ENCODE data around the gene SLF2.

SLF2 gene

DNA sequence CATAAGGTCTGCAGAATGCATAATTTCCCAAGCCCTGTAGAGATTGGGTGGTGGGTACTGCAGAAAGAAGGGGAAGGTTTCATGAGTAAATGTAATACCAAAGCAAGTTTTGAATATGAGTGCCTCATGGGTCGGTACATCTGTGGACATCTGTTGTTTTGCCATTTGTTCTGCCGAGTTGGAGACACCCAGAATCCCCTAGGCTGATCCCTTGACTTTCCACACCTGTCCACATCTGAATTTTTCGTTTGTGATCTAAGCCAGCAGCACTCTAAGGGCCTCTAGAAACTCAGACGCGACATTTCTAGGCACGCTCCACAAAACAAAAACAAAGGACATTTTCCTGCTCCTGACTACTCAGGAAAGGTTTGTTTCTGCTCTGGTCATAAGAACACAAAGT, 11.7 kb upstream of the SLF2 start:
- no peak for DNase-seq

DNA sequence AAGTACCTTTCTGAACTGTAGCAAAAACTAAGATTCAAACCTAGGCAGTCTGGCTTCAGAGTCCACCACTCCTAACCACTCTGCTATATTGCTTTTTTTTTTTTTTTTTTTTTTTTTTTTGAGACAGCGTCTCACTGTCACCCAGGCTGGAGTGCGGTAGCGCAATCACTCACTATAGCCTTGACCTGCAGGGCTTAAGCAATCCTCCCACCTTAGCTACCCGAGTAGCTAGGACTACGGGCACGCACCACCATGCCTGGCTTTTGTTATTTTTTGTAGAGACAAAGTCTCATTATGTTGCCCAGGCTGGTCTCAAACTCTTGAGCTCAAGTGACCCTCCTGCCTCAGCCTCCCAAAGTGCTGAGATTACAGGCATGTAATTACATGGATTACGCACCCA, 10.1 kb upstream of the SLF2 start:
- DNase-seq = no peak

DNA sequence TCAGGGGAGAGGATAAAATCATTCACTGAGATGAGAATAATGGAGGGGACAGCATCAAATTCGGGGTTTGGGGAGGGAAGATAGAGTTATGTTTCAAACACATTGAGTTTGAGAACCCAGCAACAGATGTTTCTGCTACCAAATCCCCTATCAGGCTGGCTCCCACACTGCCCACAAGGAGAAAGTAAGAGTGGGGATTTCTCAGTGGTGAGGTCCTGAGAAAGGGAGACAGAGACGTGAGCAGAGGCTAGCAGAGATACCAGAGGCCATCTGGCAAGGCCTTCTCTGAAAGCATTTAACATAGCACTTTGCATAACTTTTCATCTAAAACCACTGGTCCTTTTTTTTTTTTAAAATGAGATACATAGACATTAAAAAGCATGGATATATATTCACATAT, 7.8 kb upstream of the SLF2 start:
- DNase-seq = no peak

DNA sequence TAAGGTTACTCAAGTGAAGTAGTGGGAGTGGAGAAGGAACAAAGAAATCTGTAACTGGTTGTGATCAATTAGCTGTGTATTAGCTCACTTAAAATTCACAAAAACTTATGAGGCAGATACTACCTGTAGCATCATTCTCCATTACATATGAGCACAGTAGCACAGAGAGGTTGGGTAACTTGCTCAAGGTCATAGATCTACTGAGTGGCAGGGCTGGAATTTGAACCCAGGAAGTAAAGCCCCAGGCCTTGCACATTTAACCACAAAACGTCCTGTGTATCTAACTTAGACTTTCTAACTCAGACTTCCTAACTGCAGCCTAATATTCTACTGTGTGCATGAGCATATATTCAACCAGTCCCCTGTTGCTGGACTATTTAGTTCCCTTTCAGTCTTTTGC, 5.6 kb upstream of the SLF2 start:
- no peak for DNase-seq

DNA sequence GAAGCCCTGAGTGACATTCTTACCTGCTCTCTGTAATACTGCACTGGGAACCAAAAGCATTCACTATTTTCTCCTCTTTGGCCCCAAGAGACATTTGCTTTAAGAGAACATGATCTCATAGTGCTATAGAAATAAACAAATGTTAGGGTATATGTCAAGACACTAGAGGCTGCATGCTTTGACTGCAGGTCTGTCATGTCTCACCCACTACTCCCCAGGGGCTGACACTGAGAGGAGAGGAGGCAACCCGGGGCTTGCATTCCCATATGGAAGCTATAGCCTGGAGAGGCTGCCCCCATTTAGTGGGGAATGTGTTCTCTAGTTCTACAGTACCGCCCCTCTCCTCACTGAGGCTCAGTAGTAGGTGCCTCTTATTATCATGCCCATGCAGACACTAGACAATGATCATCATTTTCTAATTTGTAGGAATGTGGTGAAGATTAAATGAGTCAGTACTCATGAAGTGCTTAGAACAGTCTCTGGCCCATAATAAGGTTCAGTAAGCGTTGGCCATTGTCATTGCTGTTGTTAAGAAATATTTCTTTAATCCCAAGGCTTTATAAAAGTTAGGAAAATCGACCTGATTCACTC, 4.9 kb upstream of the SLF2 start:
- no peak for DNase-seq

DNA sequence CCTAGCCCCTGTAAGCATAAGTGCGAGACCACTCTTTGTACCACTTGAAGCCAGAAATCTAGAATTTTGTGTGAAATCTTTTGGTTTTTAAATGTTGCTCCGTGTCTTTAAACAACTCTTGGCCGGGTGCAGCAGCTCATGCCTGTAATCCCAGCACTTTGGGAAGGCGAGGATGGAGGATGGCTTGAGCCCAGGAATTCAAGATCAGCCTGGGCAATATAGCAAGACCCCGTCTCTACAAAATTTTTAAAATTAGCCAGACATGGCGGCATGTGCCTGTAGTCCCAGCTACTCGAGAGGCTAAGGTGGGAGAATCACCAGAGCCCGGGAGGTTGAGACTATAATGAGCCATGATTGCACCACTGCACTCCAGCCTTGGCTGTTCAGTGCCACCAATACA, 4.4 kb upstream of the SLF2 start:
- DNase-seq = no peak

DNA sequence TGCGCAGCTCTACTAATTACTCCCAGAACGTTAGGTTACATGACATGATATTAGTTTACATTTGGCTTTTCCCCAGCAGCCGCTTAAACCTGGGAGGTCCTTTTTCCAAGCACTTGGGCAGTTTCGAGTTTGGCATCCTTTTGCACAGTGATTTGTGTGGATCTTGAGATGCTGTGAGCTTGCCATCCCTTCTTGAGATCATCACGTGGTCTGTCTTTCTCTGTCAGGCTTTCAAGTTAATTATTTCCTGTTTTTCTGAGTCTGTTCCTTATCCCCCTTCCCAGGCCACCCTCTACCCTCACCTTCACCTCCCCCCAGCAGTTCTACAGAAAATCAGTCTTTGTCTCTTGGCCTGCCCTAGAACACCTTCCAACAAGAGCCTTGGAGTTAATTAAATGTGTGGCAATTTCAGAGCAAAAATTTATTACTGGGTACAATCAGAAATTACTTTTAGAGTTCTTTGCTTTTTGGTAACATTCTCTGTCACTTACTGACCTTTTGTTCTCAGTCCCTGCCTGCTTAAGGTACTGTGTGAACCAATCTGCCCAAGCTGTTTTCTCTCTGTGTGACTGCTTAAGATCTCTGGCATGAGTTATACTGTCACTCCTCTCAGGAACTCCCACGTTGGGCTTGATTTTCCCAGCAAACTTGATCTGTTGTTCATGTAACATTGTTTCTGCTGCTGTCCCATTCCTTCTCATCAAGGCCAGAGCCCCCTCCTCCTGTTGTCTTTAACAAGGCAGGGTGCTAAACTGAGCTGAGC, 3.1 kb upstream of the SLF2 start:
- no peak for DNase-seq

DNA sequence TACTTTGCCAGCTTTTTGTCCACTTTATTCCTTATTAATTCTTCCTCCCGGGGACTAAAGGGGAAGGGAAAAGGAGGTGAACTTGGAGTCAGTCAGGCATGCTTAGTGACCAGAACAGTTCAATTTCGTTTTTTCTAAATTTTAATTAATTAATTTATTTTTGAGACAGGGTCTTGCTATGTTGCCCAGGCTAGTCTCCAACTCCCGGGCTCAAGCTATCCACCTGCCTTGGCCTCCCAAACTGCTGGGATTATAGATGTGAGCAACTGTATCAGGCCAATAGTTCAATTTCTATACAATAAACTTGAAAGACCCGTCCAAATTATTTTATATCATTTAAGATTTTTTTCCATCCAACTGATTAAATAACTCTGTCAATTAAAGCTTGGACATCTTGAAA, 1.3 kb upstream of the SLF2 start:
- DNase-seq = no peak

DNA sequence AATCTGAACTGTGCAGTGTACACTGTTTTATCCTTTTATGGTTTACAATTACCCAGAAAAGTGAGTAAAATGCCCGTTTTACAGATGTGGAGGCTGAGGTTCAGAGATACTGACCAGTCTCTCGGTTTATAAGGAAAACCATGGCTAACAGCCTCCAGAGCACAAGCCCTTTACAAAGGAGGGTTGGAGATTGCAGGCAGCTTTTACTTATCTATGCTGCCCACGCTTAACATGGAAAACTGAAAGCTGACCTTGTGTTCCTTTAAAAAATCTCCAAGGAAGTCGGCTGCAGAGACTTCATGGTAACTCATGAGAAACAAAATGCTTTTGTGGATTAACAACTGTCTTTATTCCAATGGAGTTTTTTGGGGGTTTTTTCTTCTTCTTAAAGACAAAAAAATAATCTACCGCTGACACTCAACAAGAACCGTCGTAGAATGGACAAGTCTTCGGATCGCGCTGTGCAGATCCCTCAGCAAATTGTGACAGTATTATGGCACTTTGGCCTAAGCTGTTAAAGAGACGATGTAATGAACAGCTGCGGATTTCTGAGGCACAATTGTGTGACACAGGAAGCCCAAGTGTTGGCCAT, 654 bp upstream of the SLF2 start:
- DNase-seq = no peak

DNA sequence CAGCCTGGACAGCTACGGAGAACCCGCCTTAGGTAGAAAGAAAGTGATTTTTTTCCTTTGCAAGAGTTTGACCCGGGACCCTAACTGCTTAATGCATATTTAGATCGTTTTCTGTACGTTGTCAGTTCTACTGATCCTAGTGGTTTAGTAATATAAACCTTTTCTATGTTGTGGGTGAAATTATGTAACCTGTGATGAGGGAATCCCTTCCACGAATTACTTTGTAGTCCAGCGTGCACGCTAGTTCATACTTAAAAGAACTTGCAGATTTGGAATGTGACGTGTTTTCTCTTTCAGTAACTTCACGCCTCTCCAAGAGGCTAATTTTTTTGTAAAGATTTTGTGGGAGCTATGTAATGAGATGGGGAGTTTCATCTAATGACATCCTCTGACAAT, 705 bp downstream of the SLF2 start:
- DNase-seq = no peak

DNA sequence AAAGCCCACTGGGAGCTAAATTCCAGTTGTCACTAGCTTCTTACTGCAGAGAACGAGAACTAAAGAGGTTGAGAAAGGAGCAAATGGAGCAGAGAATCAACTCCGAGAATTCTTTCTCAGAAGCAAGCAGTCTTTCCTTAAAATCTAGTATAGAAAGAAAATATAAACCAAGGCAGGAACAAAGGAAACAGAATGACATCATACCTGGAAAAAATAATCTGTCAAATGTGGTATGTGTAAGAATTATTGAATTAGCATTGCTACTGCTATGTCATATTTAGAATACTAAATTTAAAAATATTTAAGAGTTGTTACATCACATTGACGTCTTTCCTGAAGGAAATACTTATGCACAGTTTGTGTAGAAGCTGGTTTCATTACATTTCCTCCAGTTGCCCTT, 4.3 kb downstream of the SLF2 start:
- no peak for DNase-seq

DNA sequence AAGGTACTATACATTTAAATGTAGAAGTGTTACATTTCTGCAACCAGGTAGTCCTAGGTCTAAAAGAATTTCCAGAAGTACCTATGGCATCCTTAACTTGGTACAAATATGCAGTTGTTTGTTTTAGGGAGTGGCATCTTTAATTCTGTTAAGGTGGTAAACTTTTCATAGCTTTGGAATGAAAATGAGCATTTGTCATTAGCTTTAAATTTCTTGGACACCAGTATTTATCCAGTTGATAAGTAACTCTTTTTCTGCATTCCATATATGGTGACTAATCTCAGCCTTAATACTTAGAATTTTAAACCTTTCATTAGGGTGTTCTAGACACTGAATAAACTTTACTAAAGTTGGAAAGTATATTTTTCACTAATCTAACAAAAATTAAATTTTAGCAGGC, 10.8 kb downstream of the SLF2 start:
- no peak for DNase-seq

DNA sequence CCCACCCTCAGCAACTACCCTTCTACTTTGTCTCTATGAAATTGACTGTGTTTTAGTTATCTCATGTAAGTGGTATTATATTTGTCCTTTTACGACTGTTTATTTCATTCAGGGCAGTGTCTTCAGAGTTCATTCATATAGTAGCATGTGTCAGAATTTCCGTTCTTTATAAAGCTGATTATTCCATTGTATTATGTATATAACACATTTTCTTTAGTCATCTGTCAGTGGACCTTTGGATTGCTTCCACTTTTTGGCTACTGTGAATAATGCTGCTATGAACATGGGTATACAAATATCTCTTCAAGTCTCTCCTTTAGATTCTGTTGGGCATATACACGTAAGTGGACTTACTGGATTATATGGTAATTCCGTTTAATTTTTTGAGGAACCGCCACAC, 14.5 kb downstream of the SLF2 start:
- DNase-seq = no peak

DNA sequence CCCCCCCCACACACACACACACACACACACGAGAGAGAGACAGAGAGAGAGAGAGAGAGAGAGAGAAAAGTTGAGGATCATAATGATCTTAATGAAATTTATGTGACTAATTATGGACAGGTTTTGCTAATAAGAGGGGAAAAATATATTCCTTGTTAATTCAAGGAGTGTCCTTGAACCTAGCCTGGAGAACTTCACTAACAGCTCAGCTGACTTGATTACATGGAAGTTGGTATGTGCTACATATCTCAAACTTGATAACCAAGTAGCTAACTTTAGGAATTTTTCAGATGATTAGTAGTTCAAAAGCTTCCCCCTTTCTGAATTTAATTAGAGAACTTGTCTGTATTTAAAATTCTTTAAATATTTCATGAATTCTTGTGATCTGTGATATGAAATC, 15.3 kb downstream of the SLF2 start:
- DNase-seq = no peak

DNA sequence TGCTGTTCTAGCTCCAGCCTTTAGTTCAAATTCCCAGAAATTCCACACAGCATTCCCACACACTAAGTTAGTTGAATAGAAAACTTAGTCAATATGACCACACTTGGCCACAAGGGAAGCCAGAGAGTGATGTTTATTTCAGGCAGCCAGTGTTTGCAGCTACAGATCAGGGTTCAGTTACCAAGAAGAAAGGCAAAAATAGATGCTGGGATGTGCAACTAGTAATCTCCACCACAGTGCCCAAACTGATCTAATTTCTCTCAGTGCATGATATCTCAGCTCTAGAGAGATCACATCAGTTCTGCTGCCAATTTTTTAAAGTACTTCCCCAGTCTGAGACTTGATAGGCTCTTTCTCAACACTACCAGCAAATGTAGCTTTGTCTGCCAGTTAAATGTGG, 17.6 kb downstream of the SLF2 start:
- DNase-seq = no peak

DNA sequence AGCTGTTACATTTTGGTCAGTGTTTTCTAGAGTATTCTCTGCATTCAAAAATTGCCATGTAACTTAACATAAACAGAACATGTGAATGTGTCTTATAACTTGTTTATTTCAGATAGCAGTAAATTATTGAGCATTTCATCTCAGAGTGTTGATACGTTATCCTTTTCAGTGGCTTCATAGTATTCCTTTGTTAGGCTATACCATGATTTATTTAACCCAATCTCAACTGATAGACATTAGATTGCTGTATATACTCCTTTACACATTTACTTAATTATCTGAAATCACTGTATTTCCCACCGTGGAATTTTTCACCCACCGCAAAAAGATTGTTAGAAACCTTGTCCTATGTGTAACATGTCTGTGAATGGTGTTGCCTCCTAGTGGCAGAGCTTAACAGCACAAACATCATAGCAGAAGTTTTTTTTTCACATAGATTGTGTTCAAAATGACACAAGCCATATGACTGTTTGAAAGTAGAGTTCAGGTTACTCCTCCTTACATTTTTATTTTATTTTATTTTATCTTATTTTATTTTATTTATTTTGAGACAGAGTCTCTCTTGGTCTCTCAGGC, 21.4 kb downstream of the SLF2 start:
- no peak for DNase-seq

DNA sequence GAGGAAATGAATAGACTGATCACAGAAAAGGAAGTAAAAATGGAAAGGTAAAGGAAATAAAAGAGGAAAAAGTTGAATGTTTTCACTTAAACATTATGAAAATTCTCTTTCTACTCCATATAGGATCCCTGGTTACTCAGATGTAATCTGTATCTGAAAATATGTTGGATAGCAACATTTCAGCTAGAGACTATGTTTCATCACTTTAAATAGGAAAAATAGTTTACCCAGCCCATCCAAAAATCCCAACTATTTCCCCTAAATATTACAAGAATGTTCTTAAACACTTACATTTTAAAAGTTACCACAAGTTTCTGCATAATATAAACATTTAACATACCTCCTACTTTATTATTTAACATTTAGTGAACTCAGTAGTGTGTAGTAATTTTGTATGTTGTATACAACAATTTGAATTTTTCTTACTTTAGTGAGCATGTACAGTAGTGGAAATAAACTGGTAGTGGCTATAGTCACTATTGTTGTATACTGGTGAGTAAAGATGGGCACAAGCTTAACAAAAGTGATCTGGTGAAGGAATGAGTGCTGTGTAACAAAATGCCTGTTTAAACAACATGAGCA, 27.1 kb downstream of the SLF2 start:
- no peak for DNase-seq

DNA sequence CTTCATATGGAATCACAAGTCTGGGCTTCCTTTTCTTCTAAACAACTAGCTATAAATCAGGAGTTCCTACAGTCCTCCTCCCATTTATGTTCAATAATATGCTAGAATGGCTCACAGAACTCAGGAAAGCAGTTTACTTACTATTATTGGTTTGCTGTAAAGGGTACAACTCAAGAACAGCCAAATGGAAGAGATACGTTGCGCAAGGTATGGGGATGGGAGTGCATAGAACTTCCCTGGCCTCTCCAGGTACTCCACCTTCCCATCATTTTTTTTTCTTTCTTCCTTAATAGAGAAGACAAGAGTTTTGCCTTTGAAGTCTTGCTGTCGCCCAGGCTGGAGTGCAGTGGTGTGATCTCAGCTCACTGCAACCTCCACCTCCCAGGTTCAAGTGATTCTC, 29.5 kb downstream of the SLF2 start:
- DNase-seq = no peak

DNA sequence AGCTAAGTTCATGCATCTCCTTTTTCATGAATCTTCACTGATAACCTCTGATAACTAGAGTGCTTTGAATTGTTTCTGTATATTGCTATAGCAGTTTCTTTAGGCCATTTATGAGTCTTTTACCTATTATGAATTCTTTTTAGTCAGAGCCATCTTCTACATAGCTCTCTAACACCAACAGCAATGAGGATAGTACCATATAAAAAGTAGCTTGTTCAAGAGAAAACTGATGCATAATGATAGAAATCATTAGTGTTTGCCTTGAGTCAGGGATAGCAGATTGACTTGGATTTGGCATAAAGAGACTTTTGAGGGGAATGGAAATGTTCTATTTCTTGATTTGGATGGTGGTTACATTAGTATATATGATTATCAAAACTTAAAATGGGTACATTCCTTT, 30.7 kb downstream of the SLF2 start:
- no peak for DNase-seq

DNA sequence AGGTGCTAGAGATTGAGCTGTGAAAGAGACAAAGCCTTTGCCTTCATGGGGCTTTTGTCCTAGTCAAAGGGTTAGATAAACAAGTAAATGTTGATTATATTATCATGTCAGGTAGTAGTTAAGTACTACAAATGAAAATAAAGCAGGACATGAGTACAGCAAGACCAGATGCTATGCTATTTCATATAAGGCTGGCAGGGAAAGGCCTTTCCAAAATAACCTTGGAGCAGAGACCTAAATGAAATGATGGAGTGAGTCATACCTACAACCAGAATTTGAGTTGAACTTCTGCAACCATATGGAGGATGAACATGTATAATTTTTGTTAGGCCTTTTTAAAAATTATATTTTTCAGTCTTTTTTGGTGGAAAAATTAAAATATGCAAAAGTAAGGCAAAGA, 33.0 kb downstream of the SLF2 start:
- DNase-seq = no peak

DNA sequence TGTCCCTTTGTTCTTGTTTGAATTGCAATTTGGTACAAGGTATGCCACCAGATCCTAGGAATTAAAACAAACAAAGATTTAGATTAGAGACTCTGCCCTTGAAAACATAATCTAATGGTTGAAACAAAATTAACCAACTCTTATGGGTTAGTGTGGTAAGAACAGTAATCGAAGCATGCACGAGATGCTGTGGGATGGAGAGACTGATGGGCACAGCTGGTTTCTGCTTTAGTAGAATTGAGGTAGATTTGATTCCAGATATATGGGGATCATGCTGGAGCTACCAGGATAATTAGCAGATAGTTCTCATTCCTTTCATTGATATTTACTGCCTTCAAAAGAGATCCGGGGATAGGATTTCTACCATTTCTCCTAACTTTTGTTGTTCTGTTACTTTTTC, 36.2 kb downstream of the SLF2 start:
- DNase-seq = no peak

DNA sequence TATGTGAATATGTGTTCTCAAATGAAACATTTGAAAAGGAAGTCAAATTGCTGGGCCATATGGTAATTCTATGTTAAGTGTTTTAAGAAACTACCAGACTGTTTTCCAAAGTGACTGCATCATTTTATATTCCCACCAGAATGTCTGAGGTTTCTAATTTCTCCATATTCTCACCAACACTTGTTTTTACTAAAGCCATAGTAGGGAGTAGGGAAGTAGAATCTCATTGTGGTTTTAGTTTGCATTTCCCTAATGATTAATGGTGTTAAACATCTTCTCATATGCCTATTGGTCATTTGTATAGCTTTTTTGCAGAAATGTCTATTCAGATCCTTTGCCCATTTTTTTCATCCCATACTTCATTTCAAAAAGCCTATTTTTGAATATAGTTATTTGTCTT, 47.5 kb downstream of the SLF2 start:
- DNase-seq = no peak

DNA sequence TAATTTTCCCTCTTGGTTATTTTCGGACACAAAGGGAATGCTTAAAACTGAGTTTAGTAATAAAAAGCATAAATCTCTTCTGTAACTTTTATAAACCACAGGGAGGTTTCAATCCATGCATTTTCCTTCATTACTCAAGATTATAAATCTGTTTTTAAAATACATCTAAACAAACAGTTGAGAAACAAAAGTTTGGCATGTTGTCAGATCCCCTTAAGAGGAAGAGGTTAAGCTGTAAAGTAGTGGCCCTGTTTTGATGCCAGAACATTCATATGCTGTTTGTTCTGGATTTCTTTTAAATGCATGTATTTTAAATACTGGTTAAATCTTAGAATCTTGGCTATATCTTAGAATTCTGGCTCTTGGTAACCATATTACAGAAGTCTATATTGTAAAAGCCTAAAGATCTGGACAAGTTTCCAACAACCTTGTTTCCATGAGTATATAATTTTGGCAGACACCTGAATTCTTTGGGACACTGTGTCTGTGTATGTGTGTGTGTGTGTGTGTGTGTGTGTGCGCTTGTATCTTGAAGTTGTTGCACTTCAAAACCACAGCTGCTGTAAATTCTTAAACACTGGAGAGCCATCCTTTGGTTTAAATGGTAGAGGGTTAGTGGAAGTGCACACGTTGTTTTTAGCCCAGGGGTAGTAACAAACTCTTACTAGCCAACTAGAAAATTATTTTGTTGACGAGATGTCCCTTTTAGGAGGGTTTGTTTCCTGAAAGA, 49.8 kb downstream of the SLF2 start:
- DNase-seq = no peak

Measured in activated T-cell treated with anti-CD3 and anti-CD28 coated beads for 4 hours (primary cell).